Measurements from ENCODE around the gene ABRACL.
A peak's percentile ranks its signal among the peaks of the same experiment; 100 is the strongest.
"Not testable (repeated sequence)": the region's sequence is repeated elsewhere in the genome, so short reads cannot be mapped to it uniquely, and the experiment has no call there.

The ABRACL gene, protein sequence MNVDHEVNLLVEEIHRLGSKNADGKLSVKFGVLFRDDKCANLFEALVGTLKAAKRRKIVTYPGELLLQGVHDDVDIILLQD

DNA sequence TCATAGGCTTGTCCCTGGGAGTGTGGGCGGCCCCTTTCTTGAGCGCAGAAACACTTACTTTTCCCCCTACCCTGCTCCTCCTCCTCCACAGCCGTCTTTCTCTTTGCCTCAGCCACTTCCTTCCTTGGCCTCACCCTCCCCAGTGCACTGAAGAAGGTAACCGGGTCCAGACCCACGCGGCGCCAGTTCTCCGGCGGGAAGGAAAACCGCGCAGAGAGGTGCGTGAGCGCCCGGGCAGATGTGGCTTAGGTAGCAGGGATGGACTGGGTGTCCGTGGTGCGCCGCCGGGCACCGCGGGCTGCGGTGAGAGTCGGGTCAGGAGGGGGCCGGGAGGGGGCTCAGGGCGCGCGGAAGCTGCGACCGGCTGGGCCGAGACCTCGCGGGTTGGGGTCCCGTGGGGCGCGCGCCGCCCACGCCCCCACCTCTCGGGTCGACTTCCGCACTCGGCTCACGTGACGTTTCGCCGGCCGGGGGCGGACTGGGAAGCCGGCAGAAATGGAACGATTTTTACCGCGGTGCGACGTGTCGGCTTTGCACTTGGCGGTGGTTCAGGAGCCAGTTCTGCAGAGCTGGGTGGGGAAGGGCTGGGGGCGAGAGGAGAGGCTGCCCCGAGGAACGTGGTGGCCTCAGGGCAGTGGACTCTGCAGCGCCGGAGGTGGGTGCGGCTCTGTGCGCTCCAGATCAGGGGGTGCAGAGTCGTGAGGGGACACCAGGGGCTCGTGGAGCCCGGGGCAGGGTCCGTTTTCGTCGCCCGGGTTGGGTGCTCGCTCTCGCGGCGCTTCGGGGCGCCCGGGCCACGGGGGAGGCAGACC, at the start of gene ABRACL:
Gene ABRACL, plus strand, starts transcription at position 88 of the 812 bp plus-strand sequence. CDS start 5,416 bp downstream, outside the sequence.
- DNase-seq (ENCODE audit: low spot score), result peak; percentile 43

DNA sequence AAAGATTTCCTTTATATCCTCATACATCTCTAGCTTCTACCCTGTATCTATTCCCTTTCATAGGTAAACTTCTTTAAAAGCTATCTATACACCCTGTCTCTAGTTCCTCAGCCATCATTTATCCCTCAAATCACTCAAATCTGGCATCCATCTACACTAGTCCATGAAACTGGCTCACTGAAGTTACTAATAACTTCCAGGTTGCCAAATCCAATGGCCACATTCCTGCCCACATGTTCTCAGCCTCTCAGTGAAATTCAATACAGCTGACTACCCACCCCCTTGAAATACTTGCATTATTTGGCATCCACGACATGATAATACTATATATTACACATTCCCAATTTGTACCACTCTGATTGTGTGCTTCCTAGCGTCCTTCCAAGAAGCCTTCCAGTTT, 49.2 kb upstream of the ABRACL start:
- no peak for DNase-seq (ENCODE audit: low spot score)

DNA sequence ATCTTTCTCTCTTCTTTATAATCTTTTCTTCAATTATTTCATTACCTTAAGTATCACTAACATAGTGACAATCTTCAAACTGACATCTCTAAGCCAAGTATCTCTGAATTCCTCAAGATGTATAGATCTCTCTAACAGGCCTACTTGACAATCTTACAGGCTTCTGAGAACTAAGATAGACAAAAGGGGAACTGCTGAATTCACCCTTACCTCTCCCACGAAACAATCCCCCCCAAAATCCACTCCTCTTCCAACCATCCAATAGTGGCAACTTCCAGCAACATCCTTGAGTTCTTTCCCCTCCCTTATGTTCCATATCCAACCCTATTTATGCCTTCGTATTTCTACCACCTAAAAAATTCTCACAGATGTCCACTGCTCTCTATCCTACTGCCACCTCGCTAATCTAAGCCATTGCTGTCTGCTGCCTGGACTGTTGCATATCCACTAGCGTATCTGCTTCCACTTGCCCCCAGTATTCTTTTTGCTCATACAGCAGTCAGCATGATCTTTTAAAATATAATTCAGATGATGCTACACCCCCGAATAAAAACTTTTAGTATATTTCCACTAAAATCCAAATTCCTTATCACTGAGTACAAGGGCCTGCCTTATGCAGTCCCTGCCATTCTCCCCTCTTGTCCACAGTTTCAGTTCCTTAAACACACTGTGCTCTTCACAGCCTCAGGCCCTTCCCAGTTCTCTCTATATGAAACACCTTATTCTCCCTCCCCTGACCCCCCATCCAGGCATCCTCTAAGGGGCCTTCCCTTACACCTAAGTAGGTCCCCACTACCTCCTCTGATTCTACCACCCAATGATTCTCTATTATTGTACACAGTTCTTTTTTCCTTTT, 48.5 kb upstream of the ABRACL start:
- no peak for DNase-seq (ENCODE audit: low spot score)

DNA sequence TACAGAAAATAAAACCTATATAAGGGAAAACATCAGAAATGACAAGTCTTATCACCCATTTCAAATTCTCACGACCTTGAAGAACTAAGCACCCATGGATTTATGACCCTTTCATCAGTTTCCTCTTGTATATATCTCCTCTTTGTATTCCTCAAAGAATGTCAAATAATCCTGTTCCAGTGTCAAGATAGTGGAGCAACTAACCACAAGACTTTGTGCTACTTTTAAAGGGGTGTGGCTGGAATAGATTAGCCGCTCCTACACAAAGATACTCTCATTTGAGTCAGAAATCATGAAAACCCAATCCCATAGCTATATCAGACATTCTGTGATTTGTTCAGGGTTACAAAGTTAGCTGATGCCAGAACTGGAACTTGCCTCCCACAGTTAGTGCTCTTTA, 47.1 kb upstream of the ABRACL start:
- DNase-seq (ENCODE audit: low spot score), result no peak

DNA sequence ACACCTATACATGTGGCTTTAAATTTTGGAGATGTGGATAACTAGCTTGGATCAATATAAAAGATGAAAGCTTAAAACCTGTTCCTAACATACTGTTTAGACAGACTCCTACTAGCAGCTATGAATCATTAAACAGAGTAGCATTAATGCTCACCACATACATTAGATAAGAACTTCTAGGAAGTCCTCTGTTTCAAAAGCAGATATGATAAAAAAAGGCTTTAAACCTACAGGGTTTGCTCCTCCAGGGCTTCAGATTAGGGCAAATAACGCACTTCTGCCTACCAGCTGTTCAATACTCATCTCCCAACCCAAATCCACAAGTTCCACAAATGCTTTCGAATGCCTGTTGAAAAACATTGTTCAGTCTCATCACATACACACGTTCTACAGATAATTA, 42.0 kb upstream of the ABRACL start:
- DNase-seq (ENCODE audit: low spot score), result peak; percentile 22

DNA sequence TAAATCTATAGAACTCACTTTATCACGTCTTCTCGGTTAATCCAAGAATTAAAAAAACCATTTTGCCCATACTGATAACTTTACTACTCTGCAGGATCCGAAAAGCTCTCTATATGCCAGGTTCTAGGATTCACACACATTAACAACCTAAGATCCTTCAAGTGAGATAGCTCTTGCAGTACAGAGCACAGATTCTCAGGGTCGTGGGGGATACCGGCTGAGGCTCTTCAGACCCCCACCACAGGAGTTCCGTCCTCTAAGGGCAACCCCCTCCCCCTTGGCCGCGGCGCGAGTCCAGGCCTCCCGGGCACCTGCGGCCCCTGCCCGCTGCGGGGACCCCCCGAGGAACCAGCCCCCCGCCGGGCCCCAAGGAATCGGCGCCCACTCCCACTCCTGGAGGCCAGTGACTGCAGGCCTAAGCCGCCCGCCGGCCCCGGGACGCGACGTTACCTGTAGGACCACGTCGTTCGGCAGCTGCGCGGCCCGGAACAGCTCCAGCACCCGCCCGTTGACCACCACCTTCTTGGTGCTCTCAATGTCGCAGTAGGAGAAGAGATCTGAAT, 41.4 kb upstream of the ABRACL start:
- no peak for DNase-seq (ENCODE audit: low spot score)

DNA sequence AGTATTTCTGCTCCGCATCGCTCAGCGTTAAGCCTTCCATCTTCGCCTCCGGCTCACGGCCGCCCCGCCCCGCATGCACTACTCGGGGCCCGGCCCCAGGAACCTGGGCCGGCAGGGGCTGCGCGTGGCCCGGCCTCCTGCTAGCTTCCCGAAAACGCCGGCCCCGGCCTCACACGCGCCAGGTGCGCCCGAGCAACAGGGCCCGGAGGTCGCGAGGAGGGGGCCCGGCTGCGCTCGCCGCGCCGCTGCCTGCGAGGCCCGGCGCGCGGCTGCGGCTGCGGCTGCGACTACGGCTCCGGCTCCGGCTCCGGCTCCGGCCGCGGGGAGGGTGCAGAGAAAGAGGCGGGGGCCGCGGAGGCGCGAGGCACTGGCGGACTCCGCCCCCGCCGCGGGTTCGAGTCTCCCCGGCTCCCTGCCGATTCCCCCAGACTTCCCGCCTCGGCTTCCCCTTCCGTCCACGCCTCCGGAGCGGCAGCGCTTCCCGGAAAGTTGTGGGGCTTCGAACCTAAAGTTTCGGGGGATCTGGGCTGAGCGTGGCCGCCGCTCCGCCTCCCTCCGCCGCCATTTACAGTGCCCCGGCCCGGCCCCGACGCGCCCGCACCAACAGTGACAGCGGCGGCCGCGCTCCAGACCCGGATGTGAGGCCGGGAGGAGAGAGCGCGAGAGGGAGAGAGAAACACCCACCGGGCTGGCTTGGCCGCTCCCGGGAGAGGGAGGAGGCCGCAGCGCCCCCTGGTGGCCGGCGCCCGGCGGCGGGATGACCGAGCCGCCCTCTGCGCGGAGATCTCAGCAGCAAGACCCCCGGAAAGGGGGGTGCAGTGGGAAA, 40.7 kb upstream of the ABRACL start, which contains the start of gene REPS1:
Gene REPS1, minus strand, starts transcription at position 611 of the 826 bp plus-strand sequence. Its CDS starts 571 bp downstream, at position 40.
- peak; percentile 95 for DNase-seq (ENCODE audit: low spot score)

DNA sequence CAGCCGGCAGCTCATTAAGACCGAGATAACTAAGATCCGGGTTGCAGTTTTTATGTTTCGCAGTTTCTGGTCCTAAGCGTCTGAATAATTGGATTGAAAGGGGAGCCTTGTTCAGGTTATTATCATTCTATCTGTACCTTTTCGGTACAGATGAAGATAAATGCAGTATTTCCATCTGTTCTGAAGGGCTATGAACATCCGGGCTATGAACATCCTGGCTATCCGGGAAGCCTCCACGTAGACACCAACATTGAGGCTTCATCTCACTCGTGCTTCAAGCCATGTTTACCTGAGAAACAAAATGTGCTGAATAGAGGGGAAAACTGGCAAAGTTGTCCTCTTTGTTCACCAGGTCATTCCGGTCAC, 40.1 kb upstream of the ABRACL start:
- no peak for DNase-seq (ENCODE audit: low spot score)

DNA sequence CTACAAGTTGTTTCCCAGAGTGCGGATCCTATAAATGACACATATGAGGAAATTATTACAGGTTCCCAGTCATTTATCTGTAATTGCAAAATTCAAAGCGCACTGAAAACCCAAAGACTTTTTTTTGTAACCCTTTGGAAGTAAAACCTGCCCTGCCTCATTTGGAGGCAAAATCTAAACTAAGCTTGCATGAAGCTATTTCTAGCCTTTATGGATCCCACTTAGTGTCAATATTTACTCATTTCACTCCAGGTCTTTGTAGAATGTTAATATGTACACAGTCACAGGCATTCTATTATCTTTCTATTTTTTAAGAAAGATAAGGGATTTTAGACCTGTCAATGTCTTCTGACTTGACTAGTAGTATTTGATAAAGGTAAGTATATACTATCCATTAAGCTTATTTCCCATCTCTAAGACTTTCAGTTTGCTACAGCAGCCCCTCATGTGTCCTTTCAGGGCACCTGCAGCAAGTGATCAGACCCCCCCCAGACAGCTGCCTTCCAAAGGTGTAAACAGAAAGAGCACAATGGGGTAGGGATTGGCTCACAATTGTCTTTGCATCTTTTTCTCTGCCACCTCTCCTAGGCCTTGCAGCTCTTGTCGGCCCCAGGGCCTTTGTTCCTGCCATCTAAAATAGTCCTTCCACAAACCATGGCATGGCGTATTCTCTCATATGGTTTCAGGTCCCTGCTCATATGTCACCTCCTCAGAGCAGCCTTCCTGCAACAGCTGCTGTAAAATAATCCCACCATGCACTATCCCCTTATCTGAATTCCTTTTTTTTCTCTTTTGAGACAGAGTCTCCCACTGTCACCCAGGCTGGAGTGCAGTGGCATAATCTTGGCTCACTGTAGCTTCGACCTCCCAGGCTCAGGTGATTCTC, 39.2 kb upstream of the ABRACL start:
- no peak for DNase-seq (ENCODE audit: low spot score)

DNA sequence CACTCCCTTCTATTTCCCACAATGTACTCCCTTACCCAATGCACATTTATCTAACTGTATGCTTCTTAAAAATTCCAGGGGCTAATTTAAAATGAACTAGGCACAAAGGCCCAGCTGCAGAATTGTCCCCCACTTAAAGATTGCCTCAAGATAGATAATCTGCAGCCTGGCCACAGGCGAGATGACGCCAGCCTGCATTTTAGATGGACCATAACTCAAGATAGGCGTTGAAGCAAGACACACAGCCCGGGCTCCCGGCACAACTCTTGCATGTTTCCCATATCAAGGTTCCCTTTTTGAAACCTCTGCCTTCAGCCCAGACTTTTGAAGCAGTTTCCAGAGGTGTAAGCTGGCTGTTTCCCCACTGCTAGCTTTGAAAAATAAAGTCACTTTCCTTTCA, 37.3 kb upstream of the ABRACL start:
- DNase-seq (ENCODE audit: low spot score), result no peak

DNA sequence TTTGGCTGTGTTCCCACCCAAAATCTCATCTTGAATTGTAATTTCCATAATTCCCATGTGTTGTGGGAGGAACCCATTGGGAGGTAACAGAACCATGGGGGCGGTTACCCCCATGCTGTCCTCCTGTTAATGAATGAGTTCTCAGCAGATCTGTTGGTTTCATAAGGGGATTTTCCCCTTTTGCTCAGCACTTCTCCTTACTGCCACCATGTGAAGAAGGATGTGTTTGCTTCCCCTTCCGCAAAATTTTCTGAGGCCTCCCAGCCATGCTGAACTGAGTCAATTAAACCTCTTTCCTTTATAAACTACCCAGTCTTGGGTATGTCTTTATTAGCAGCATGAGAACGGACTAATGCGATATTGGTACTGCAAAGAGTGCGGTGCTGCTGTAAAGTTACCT, 35.6 kb upstream of the ABRACL start:
- DNase-seq (ENCODE audit: low spot score), result not testable (repeated sequence)

DNA sequence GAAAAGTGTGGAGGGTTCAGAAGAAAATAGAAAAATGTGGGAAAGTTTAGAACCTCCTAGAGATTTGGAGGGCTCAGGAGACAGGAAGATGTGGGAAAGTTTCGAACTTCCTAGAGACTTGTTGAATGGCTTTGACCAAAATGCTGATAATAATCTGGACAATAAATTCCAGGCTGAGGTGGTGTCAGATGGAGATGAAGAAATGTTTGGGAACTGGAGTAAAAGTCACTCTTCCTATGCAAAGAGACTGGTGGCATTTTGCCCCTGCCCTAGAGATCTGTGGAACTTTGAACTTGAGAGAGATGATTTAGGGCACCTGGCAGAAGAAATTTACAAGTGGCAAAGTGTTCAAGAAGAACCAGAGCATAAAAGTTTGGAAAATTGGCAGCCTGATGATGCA, 35.1 kb upstream of the ABRACL start:
- not testable (repeated sequence) for DNase-seq (ENCODE audit: low spot score)

DNA sequence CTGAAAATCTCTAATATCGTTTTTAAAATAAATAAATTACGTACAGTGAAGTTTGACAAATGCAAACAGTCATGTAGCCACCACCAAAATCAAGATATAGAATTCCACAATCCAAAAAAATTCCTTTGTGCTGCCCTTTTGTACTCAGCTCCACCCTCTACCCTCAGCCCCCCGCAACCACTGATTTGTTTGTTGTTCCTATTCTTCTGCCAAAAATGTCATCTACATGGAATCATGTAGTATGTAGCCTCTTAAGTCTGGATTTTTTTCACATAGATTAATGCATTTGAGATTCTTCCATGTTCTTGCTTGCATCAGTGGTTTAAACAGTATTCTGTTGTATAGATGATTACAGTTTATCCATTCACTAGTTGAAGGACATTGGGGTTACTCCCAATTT, 32.0 kb upstream of the ABRACL start:
- DNase-seq (ENCODE audit: low spot score), result no peak

DNA sequence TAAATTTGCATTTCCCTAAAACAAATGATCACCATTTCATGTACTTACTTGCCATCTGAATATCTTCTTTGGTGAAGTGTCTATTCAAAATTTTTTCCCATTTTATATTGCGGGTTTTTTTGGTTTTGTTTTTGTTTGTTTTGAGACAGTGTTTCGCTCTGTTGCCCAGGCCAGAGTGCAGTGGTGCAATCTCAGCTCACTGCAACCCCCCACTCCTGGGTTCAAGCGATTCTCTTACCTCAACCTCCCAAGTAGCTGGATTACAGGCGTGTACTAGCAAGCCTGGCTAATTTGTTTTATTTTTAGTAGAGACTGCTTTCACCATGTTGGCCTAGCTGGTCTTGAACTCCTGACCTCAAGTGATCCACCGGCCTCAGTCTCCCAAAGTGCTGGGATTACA, 31.4 kb upstream of the ABRACL start:
- no peak for DNase-seq (ENCODE audit: low spot score)

DNA sequence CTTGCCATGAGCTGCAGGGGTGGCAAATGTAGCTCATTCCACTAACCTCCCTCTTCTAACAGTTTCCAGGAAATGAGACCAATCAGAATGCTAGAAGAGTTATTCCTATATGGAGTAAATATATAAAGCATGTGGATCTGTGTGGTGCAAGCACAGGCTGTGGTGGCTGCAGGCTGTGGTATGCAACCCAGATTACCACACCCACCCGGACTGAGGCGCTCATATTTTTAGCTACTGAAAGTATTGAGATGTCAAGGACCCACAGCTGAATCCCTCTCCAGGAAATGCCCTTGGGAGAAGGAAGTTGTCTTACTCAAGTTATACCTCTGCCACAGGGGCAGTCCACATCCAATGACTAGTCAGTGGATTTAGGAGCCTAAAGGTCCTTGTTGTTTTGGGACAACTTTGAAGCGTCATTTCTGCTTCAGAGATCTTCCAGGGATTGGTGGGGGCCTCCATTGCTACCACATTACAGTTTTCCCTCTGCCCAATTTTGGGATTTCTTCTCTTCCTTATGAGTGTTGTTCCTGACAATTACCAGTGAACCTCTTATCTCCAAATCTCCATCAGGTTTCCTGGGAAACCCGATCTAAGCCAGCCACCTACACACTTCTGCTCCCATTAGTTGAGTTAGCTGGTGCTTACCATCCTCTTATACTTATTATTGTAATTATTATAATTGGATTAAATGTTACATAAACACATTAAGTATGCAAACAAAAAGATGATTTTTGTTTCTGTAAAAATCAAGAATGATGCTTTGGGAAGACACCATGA, 28.4 kb upstream of the ABRACL start:
- DNase-seq (ENCODE audit: low spot score), result peak; percentile 16

DNA sequence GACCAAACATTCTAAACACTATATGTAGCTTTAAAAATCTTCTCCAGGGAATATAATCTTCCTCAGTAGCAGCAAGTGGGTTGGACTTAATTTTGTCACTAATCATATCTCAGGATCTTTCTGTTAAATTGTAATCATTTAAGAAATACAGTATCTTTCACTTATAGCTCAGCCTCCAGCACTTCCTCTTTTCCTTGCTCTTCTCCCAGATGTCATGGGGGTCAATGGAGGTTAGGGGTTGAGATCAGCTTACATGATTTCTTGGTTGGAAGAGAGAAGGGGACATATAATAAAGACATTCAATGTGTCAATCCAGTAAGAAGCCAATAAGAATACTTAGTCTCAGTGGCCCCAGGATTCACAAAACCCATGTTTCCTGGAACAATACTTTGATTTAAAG, 24.8 kb upstream of the ABRACL start:
- no peak for DNase-seq (ENCODE audit: low spot score)

DNA sequence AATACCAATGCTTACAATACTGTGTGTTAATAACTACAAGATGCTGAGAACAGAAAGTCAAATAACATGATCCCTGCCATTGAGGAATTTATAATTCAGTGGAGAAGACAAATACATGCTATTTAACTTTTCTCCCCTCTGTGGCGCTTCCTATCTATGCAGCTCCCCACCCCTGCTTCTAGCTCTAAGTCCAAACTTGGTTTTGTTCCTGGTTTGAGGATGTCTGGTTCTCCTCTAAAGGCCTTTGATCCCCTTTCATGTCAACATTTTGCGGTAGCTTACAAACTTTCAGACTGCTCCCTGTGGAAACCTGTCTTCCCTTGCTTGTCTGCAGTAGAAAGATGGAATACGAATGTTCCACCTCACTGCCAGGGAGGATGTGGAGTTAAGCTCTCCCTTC, 22.1 kb upstream of the ABRACL start:
- DNase-seq (ENCODE audit: low spot score), result no peak

DNA sequence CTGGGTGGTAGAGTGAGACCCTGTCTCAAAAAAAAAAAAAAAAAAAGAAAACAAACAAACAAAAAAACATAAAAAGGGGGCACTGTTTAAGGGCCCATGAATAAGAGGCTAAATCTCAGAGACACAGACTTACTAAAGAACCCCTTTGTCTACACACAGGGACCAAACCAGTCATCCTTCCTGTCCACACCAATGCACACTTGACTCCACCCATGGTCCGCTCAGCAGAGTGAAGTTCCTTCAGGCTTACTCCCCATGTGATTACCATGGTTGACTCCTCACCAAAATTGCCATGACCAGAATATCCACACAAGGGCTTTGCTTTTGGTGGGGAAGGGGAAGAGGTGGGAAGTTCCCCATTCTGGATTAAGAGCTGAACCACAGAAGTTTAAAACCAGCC, 21.1 kb upstream of the ABRACL start:
- no peak for DNase-seq (ENCODE audit: low spot score)

DNA sequence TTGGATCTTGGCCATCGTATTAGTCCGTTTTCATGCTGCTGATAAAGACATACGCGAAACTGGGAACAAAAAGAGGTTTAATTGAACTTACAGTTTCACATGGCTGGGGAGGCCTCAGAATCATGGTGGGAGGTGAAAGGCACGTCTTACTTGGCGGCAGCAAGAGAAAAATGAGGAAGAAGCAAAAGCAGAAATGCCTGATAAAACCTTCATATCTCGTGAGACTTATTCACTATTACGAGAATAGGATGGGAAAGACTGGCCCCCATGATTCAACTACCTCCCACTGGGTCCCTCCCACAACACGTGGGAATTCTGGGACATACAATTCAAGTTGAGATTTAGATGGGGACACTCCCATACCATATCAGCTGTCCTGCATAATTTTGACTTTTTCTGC, 20.4 kb upstream of the ABRACL start:
- DNase-seq (ENCODE audit: low spot score), result no peak

DNA sequence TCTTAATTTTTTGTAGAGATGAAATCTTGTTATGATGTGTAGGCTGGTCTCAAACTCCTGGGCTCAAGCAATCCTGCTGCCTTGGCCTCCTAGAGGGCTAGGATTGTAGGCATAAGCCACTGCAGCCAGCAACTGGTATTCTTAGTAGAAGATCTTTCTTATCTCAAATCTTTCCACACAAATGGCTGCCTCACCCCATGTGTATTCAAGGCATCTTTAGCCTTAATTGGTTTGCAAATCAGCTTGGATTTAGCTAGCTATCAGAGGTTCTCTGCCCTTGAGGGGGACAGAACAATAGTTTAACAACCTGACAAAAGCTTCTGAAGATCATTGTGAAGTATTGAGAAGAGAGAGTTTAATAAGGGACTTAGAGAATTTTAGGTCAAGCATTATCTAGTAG, 17.9 kb upstream of the ABRACL start:
- no peak for DNase-seq (ENCODE audit: low spot score)

Data from hepatic stellate cell (primary cell).